CD14-positive monocyte (primary cell): ENCODE results near the gene ALG14. TPM values are rescaled to one million over a fixed set of nuclear protein-coding genes. Genes with fewer than 3 reads are reported as not detected.
"Not testable (repeated sequence)": the region's sequence is repeated elsewhere in the genome, so short reads cannot be mapped to it uniquely, and the experiment has no call there.

Experiments used
- DNase-seq, 3 donors: peaks; one replicate each; pipeline ENCODE4 v3.0.0-alpha.2; 2011 to 2022
- H2AFZ ChIP-seq: 2 replicates; pipeline ENCODE4 v1.6.0; 2012; ENCODE audit warnings: mild to moderate bottlenecking, low read depth, low read length, inconsistent platforms; ENCODE audit not compliant: insufficient read depth, poor library complexity, severe bottlenecking
- H3K27ac ChIP-seq, 2 donors: 1 replicate in 1 of 2; 2 replicates in 1 of 2; pipeline ENCODE4 v1.5.1; 2012 to 2013; ENCODE audit warnings: low read length in 2 of 2, control low read depth in 1 of 2, inconsistent platforms in 1 of 2, low read depth in 1 of 2, mild to moderate bottlenecking in 1 of 2
- H3K27me3 ChIP-seq, 2 donors: one replicate each; pipeline versions ENCODE4 v1.6.0 to v1.6.1; 2011 to 2013; ENCODE audit warnings: low read length in 2 of 2; ENCODE audit not compliant: control insufficient read depth in 2 of 2, insufficient read depth in 2 of 2
- H3K36me3 ChIP-seq, 2 donors: replicated peaks in 1 of 2; 1 replicate in 1 of 2; 2 replicates in 1 of 2; pipeline versions ENCODE4 v1.5.1 to v1.6.1; 2012 to 2013; ENCODE audit warnings: low read length in 2 of 2, control low read depth in 1 of 2, inconsistent platforms in 1 of 2, mild to moderate bottlenecking in 1 of 2; ENCODE audit not compliant: insufficient read depth in 2 of 2, control insufficient read depth in 1 of 2
- H3K4me1 ChIP-seq, 2 donors: 1 replicate in 1 of 2; 2 replicates in 1 of 2; pipeline versions ENCODE4 v1.5.1 to v1.6.1; 2012 to 2013; ENCODE audit warnings: low read length in 2 of 2, control low read depth in 1 of 2, inconsistent platforms in 1 of 2, mild to moderate bottlenecking in 1 of 2, moderate library complexity in 1 of 2; ENCODE audit not compliant: insufficient read depth in 2 of 2, control insufficient read depth in 1 of 2
- H3K4me2 ChIP-seq: replicated peaks from 2 replicates; pipeline ENCODE3; 2012; ENCODE audit warnings: low read length, moderate library complexity, mild to moderate bottlenecking; ENCODE audit not compliant: poor library complexity, severe bottlenecking; ENCODE audit errors: extremely low read depth
- H3K4me3 ChIP-seq, 3 experiments: fragments of 200-600 bp in 1 of 3; sonication (generic) in 1 of 3; replicated peaks in 1 of 3; 1 replicate in 2 of 3; 2 replicates in 1 of 3; pipeline ENCODE4 v1.5.1; 2011 to 2013; ENCODE audit warnings: low read length in 3 of 3, mild to moderate bottlenecking in 3 of 3, control low read depth in 2 of 3, low read depth in 2 of 3, inconsistent platforms in 1 of 3, moderate library complexity in 1 of 3
- H3K79me2 ChIP-seq: 2 replicates; pipeline ENCODE4 v1.6.0; 2012; ENCODE audit warnings: mild to moderate bottlenecking, control low read depth, inconsistent platforms, low read length, moderate library complexity; ENCODE audit not compliant: insufficient read depth
- H3K9ac ChIP-seq: 2 replicates; pipeline ENCODE4 v1.6.0; 2017; ENCODE audit warnings: low read length, mild to moderate bottlenecking; ENCODE audit not compliant: insufficient read depth, poor library complexity, severe bottlenecking
- H3K9me3 ChIP-seq, 2 donors: replicated peaks in 1 of 2; 1 replicate in 1 of 2; 2 replicates in 1 of 2; pipeline versions ENCODE4 v1.5.1 to v1.6.1; 2012 to 2013; ENCODE audit warnings: low read length in 2 of 2, control low read depth in 1 of 2; ENCODE audit not compliant: control insufficient read depth in 1 of 2, insufficient read depth in 1 of 2
- H4K20me1 ChIP-seq: 2 replicates; pipeline ENCODE4 v1.6.0; 2012; ENCODE audit warnings: mild to moderate bottlenecking, low read length, control low read depth, moderate library complexity; ENCODE audit not compliant: insufficient read depth
- H3K27ac Mint-ChIP-seq, 7 donors: one replicate each; pipeline ENCODE4 v1.8.0; 2020; ENCODE audit warnings: mild to moderate bottlenecking in 7 of 7, mixed read lengths in 7 of 7, moderate library complexity in 6 of 7, inconsistent platforms in 2 of 7
- H3K27me3 Mint-ChIP-seq, 3 donors: one replicate each; pipeline ENCODE4 v1.8.0; 2021 to 2022; ENCODE audit warnings: low read depth in 3 of 3, mild to moderate bottlenecking in 3 of 3, mixed read lengths in 3 of 3, moderate library complexity in 3 of 3, inconsistent platforms in 1 of 3
- H3K36me3 Mint-ChIP-seq, 2 donors: one replicate each; pipeline ENCODE4 v1.8.0; 2020; ENCODE audit warnings: mixed read lengths in 2 of 2, inconsistent platforms in 1 of 2, mild to moderate bottlenecking in 1 of 2
- H3K4me1 Mint-ChIP-seq: one replicate; pipeline ENCODE4 v1.8.0; 2020; ENCODE audit warnings: mild to moderate bottlenecking, mixed read lengths
- H3K4me3 Mint-ChIP-seq, 2 donors: one replicate each; pipeline ENCODE4 v1.8.0; 2020; ENCODE audit warnings: mild to moderate bottlenecking in 2 of 2, mixed read lengths in 2 of 2, moderate library complexity in 1 of 2
- H3K9me3 Mint-ChIP-seq, 7 donors: one replicate each; pipeline ENCODE4 v1.8.0; 2020 to 2022; ENCODE audit warnings: mixed read lengths in 7 of 7, mild to moderate bottlenecking in 6 of 7, moderate library complexity in 6 of 7, inconsistent platforms in 2 of 7
- WGBS: methylation state at CpG from one replicate; pipeline ENCODE4 v1.1.5; 2013; ENCODE audit warnings: missing lambda C conversion rate; ENCODE audit not compliant: insufficient coverage; 5-methylcytosine and 5-hydroxymethylcytosine counted together
- intact Hi-C, 2 donors: fragments of 100-400 bp; cut with micrococcal nuclease; formaldehyde crosslinking; loops; one replicate each; pipeline versions ENCODE4 v1.15.0 to v1.15.1; 2023
- polyA plus RNA-seq, 3 donors: library from polyadenylated mRNA; depleted of rRNA in 1 of 3; unstranded in 2 of 3; stranded (reverse) in 1 of 3; fragments of 300-500 nt in 2 of 3; fragments of >200 nt in 1 of 3; fragmentation: Illumina TruSeq in 2 of 3; gene quantifications; 1 replicate in 2 of 3; 2 replicates in 1 of 3; pipeline ENCODE4 v1.2.3, GENCODE V29; 2012 to 2021
- TF ChIP-seq, protein P1 (sequence below): fragments of 200-600 bp; IDR thresholded peaks from one replicate; pipeline ENCODE4 v1.8.0; 2022; ENCODE audit warnings: antibody characterized with exemption, mild to moderate bottlenecking

Gene ALG14
- polyA plus RNA-seq, 3 donors, result 0.27 to 5.5 (median 4.4) TPM

- DNase-seq, result no peak
- TF ChIP-seq, protein P1, sequence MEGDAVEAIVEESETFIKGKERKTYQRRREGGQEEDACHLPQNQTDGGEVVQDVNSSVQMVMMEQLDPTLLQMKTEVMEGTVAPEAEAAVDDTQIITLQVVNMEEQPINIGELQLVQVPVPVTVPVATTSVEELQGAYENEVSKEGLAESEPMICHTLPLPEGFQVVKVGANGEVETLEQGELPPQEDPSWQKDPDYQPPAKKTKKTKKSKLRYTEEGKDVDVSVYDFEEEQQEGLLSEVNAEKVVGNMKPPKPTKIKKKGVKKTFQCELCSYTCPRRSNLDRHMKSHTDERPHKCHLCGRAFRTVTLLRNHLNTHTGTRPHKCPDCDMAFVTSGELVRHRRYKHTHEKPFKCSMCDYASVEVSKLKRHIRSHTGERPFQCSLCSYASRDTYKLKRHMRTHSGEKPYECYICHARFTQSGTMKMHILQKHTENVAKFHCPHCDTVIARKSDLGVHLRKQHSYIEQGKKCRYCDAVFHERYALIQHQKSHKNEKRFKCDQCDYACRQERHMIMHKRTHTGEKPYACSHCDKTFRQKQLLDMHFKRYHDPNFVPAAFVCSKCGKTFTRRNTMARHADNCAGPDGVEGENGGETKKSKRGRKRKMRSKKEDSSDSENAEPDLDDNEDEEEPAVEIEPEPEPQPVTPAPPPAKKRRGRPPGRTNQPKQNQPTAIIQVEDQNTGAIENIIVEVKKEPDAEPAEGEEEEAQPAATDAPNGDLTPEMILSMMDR, result no peak
- Histone ChIP-seq H2AFZ (no peak overlapping the region), H3K9me3 (no peaks in the 10 kb centered on the region), H3K9ac (no peak overlapping the region), H3K4me2 (no peak overlapping the region), H3K79me2 (no peaks in the 10 kb centered on the region), H3K36me3 (peaks cover 0 to 18% of the 10 kb centered on the region in 2 donors), H3K4me3 (no peak overlapping the region), H3K27ac (no peak overlapping the region), H3K4me1 (no peaks in the 10 kb centered on the region), H4K20me1 (no peaks in the 10 kb centered on the region), H3K27me3 (no peaks in the 10 kb centered on the region)
- Mint-ChIP-seq H3K4me1 (no peaks in the 10 kb centered on the region), H3K27me3 (peaks cover 0 to 2% (median 0%) of the 10 kb centered on the region in 3 donors), H3K27ac (peak overlapping the region in 1 of 7 donors; percentile 6), H3K36me3 (peaks cover 15 to 17% of the 10 kb centered on the region in 2 donors), H3K4me3 (no peak overlapping the region), H3K9me3 (peaks cover 0 to 10% (median 0%) of the 10 kb centered on the region in 7 donors)
- 100% methylated on average over 2 of the region's 7 CpGs for WGBS
- intact Hi-C loops, result no loop called here
Observed at GRCh38 chr1:95021805-95022643, 50.7 kb downstream of the ALG14 start.

DNA sequence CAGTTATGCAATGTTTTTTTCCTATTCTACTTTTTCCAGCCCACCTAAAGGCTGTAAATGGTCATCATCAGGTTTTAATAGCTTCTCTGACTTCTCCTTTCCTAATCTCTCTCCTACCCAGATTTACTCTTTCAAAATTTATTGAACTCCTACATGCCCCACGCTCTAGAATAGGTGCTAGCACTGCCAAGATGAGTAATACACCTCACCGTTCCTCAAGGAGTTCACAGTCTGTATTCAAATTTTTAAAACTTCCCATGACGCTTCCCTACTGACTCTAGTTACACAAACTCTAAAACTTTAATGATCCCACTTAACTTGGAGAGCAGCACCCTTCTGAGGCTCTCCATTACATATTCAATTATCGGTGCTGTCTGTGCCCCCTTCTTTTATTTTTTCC, 51.6 kb downstream of the ALG14 start:
- WGBS, result 98% methylated on average over 4 of the region's 4 CpGs
- H3K27ac Mint-ChIP-seq, result no peak overlapping the region
- no peaks in the 10 kb centered on the region for H3K4me1 Mint-ChIP-seq

GRCh38 chr1:95019466-95019865, 53.3 kb downstream of the ALG14 start:
- H2AFZ ChIP-seq, H3K4me1 Mint-ChIP-seq, H3K4me3 ChIP-seq, H3K9me3 Mint-ChIP-seq, H3K4me2 ChIP-seq, H4K20me1 ChIP-seq, DNase-seq, H3K27me3 Mint-ChIP-seq, H3K27ac ChIP-seq, H3K4me3 Mint-ChIP-seq, H3K36me3 Mint-ChIP-seq, intact Hi-C loops, H3K9ac ChIP-seq, H3K9me3 ChIP-seq, H3K27me3 ChIP-seq, H3K27ac Mint-ChIP-seq, H3K4me1 ChIP-seq, H3K79me2 ChIP-seq, H3K36me3 ChIP-seq: not testable (repeated sequence)
- 100% methylated on average over 5 of the region's 6 CpGs for WGBS

More for the DNA sequence above, 51.6 kb downstream of the ALG14 start:
- H3K79me2 ChIP-seq, result no peaks in the 10 kb centered on the region
- no peaks in the 10 kb centered on the region for H4K20me1 ChIP-seq
- H3K9ac ChIP-seq, result no peak overlapping the region
- no peaks in the 10 kb centered on the region for H3K4me1 ChIP-seq
- H3K36me3 ChIP-seq, result peaks cover 0 to 9% of the 10 kb centered on the region in 2 donors
- Mint-ChIP-seq H3K9me3 (peaks cover 0 to 6% (median 0%) of the 10 kb centered on the region in 7 donors), H3K36me3 (peaks cover 10 to 13% of the 10 kb centered on the region in 2 donors), H3K27me3 (peaks cover 0 to 2% (median 0%) of the 10 kb centered on the region in 3 donors), H3K4me3 (no peak overlapping the region)
- no peaks in the 10 kb centered on the region for H3K27me3 ChIP-seq
- intact Hi-C loops, result no loop called here
- H3K4me3 ChIP-seq, result no peak overlapping the region
- TF ChIP-seq, protein P1, result no peak
- no peak overlapping the region for H3K4me2 ChIP-seq
- DNase-seq, result no peak
- H3K27ac ChIP-seq, result no peak overlapping the region
- H2AFZ ChIP-seq, result no peak overlapping the region
- H3K9me3 ChIP-seq, result no peaks in the 10 kb centered on the region
